GM12891 (cell line): ENCODE results near the gene MPL.

Experiments
- DNase-seq: peaks from one replicate; pipeline ENCODE4 v3.0.0; 2011; ENCODE audit warnings: low spot score; ENCODE audit not compliant: insufficient read length
- FAIRE-seq: peaks from 2 replicates; lab custom pipeline; 2011; peaks lifted over from hg19 to GRCh38; lab: Jason Lieb, UNC
- PAX5 ChIP-seq: IDR thresholded peaks from 2 replicates; pipeline ENCODE4 v1.6.1; 2011; ENCODE audit warnings: low read length, moderate library complexity, mild to moderate bottlenecking; ENCODE audit not compliant: insufficient read depth, severe bottlenecking
- POLR2A ChIP-seq: IDR thresholded peaks from 2 replicates; pipeline ENCODE4 v1.6.1; 2011; ENCODE audit warnings: low read depth, low read length, control low read depth
- POLR2AphosphoS5 ChIP-seq: IDR thresholded peaks from 2 replicates; pipeline ENCODE4 v1.6.1; 2011; ENCODE audit warnings: low read depth, low read length, control low read depth
- POU2F2 ChIP-seq: IDR thresholded peaks from 2 replicates; pipeline ENCODE4 v1.6.1; 2011; ENCODE audit warnings: low read depth, mild to moderate bottlenecking, control low read depth, low read length, moderate library complexity
- SPI1 ChIP-seq: IDR thresholded peaks from 2 replicates; pipeline ENCODE4 v1.6.1; 2011; ENCODE audit warnings: low read depth, low read length, control low read depth
- TAF1 ChIP-seq: IDR thresholded peaks from 2 replicates; pipeline ENCODE4 v1.6.1; 2011; ENCODE audit warnings: low read depth, low read length, control low read depth

Gene MPL

GRCh38 chr1:43296207-43296606 is 41.4 kb upstream of the MPL start:
- no peak for TF ChIP-seq POLR2AphosphoS5
- no peak for TF ChIP-seq POU2F2
- TF ChIP-seq POLR2A: no peak
- no peak for TF ChIP-seq SPI1
- TF ChIP-seq PAX5: no peak
- no peak for TF ChIP-seq TAF1
- DNase-seq: no peak
- FAIRE-seq: no peak

DNA sequence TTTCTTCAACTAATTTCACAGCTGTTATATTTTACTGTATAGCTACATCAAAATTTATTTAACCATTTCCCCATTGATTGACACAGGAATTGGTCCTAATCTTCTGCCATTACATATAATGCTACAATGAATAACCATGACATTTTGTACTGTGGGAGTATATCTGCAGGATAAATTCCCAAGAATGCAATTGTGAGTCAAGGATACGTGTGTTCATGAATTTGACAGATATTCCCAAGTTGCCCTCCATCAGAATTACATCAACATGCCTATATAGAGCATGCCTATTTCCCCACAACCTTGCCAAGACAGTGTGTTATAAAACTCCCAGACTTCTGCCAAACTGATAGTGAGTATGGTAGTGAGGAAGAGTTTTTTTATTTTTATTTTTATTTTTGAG is 39.6 kb upstream of the MPL start:
- FAIRE-seq (no peak), DNase-seq (no peak)
- TF ChIP-seq POLR2AphosphoS5: no peak
- no peak for TF ChIP-seq POLR2A
- no peak for TF ChIP-seq SPI1
- no peak for TF ChIP-seq PAX5
- TF ChIP-seq TAF1: no peak
- TF ChIP-seq POU2F2: no peak

DNA sequence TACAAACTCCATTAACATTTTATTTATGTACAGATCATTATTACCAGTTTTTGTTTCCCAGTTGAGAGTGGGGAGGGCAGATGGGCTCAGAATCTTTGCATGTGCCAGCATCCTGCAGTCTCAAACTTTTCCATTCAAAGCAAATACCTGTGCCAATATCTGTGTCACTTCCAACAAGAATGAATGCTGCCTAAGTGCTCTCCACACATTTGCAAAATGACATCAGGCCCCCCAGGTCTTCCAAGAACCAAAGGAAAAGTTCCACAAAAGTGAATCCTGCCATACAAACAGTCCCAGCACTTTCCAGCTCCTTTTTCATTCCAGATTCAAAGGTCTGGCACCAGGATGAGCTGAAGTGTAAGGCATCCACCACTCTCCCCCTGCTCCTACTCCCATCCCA is 38.5 kb upstream of the MPL start:
- TF ChIP-seq POLR2A (no peak), SPI1 (no peak), TAF1 (no peak), PAX5 (no peak), POLR2AphosphoS5 (no peak), POU2F2 (no peak)
- no peak for FAIRE-seq
- no peak for DNase-seq

- no peak for FAIRE-seq
- DNase-seq: no peak
- TF ChIP-seq SPI1 (no peak), TAF1 (no peak), POLR2A (no peak), PAX5 (no peak), POU2F2 (no peak), POLR2AphosphoS5 (no peak)
These were observed 37.1 kb upstream of the MPL start, which contains the start of gene TIE1 for GRCh38 chr1:43300378-43301094. Gene TIE1 (plus strand): TSS chr1:43300982. CDS start chr1:43301072, 90 bp downstream.

GRCh38 chr1:43302201-43302600 is 35.4 kb upstream of the MPL start:
- no peak for TF ChIP-seq POU2F2
- TF ChIP-seq TAF1: no peak
- TF ChIP-seq SPI1: no peak
- FAIRE-seq (no peak), DNase-seq (no peak)

DNA sequence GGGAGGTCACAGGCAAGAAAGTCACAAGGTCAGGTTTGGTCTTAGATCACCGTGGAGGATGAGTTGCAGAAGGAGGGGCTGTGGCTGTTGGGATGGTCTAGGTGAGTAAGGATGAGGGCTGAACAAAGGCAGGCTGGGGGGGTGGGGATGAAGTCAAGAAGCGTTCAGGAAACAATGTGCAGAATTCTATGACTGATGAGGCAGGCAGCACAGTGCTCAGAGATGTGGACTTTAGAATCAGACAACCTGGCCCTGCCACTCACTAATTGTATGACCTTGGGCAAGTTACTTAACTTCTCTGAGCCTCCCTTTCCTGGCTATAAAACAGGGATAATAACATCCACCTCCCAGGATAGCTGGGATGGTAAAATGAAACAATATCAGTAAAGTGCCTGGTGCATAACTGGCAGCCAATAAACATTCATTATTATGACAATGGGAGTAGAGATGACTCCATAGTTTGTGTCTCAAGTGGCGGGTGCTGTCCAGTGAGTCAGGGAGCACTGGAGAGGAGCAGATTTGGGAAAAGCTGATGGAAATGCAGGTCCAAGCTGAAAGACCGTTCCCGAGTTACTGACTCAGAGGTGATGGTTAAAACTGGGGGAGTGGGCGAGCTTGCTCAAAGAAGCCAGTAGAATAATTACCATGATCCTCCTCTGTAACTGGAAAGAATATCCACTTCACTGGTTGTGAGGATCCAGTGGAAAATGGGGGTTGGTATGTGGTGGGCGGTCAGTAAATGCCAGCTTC is 34.7 kb upstream of the MPL start:
- DNase-seq (no peak), FAIRE-seq (no peak)
- TF ChIP-seq POLR2AphosphoS5 (no peak), POU2F2 (no peak), SPI1 (no peak), POLR2A (no peak), PAX5 (no peak), TAF1 (no peak)

GRCh38 chr1:43303471-43304313 is 33.9 kb upstream of the MPL start:
- DNase-seq: no peak
- TF ChIP-seq POLR2AphosphoS5 (no peak), TAF1 (no peak), SPI1 (no peak)
- no peak for FAIRE-seq

- no peak for FAIRE-seq
- DNase-seq: no peak
- TF ChIP-seq POLR2AphosphoS5 (no peak), SPI1 (no peak)
These were observed 33.3 kb upstream of the MPL start for GRCh38 chr1:43304314-43304681.

- no peak for FAIRE-seq
- no peak for DNase-seq
- TF ChIP-seq SPI1 (no peak), POLR2AphosphoS5 (no peak), POU2F2 (no peak), PAX5 (no peak), POLR2A (no peak), TAF1 (no peak)
These were observed 32.8 kb upstream of the MPL start for GRCh38 chr1:43304771-43305300.

- DNase-seq: no peak
- FAIRE-seq: no peak
- no peak for TF ChIP-seq POLR2AphosphoS5
- TF ChIP-seq PAX5: no peak
- TF ChIP-seq TAF1: no peak
These were observed 32.2 kb upstream of the MPL start for GRCh38 chr1:43305461-43305860.
